SU-DHL-6 (cell line): ENCODE measurements around the gene MGAT4A.

ENCODE experiments used
- CTCF ChIP-seq: fragments of 200-600 bp; sonication (generic); IDR thresholded peaks from one replicate; pipeline ENCODE4 v1.5.1; 2017; ENCODE audit warnings: antibody characterized with exemption, mild to moderate bottlenecking, low read length, moderate library complexity; ENCODE audit not compliant: insufficient read depth, poor library complexity, severe bottlenecking
- EZH2phosphoT487 ChIP-seq: fragments of 200-600 bp; sonication (generic), shearing (Covaris generic); conservative IDR thresholded peaks from 2 replicates; pipeline ENCODE4 v1.6.1; 2018; ENCODE audit warnings: mild to moderate bottlenecking, antibody characterized with exemption, low read length, moderate library complexity, mixed read lengths

GRCh38 chr2:98732430-98733051 is 1.6 kb upstream of the MGAT4A start:
- no peak for TF ChIP-seq CTCF
- no peak for TF ChIP-seq EZH2phosphoT487
